Measurements from ENCODE around the gene KLHL9.

DNA sequence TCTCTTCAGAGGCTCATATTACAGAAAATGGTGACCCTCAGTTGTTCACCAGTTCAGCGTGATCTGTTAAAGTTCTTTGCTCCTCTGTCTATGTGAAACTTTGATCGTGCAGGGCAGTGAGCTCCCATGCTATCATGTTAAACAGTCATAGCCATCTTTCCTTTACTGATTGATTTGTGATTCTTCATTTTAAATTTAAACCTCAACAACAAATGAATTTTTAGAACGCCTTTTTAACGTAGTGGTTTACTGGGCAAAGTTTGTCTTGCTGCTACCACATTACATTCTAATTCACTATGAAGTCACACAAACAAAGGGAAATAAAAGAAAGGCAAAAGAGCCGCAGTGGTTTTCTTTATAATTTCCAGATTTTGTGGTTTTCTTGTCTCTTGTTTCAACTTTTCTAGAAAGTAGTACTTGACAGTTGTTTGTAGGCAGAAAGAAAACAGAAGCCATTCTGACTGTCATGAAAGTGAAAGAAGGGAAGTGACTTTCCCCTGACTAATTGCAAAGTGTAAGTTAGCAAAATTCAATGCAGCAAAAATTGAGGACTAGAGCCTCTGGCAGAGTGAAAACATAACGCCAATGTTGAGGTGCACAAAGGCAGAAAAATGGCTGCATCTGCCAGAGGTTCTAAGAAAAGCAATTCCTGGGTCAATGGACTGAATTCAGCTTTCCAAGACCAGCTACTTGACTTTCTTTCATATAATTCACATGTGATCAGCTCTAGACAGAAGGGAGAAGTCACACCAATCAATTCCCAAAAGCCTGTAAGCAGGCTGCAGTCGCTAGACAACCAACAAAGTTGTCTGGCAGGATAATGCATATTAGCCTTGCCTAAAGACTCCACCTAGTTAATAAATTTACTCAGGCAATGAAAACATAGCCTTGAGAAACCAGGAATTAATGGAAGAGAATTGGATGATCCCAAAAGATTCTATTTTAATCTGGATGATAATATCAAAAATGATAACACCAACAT lies 22.6 kb upstream of the KLHL9 start:
- TF ChIP-seq ZFP30 (CRISPR knock-in tag; IDR thresholded peaks at IDR 0.05) (no peak), ESRRG (CRISPR knock-in tag; IDR thresholded peaks at IDR 0.05) (no peak), ARNTL (CRISPR knock-in tag; IDR thresholded peaks at IDR 0.05; ENCODE audit: borderline replicate concordance, low read depth) (no peak), OSR1 (CRISPR knock-in tag; IDR thresholded peaks at IDR 0.05) (no peak), ZFP3 (CRISPR knock-in tag; IDR thresholded peaks at IDR 0.05) (no peak), ISL1 (CRISPR knock-in tag; IDR thresholded peaks at IDR 0.05) (no peak)
- TF ChIP-seq, protein P1, sequence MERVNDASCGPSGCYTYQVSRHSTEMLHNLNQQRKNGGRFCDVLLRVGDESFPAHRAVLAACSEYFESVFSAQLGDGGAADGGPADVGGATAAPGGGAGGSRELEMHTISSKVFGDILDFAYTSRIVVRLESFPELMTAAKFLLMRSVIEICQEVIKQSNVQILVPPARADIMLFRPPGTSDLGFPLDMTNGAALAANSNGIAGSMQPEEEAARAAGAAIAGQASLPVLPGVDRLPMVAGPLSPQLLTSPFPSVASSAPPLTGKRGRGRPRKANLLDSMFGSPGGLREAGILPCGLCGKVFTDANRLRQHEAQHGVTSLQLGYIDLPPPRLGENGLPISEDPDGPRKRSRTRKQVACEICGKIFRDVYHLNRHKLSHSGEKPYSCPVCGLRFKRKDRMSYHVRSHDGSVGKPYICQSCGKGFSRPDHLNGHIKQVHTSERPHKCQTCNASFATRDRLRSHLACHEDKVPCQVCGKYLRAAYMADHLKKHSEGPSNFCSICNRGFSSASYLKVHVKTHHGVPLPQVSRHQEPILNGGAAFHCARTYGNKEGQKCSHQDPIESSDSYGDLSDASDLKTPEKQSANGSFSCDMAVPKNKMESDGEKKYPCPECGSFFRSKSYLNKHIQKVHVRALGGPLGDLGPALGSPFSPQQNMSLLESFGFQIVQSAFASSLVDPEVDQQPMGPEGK (CRISPR knock-in tag; IDR thresholded peaks at IDR 0.05; ENCODE audit: borderline replicate concordance): no peak
